Hepatocyte (in vitro differentiated cells): ENCODE measurements around the gene BCKDHB.

ENCODE experiments used
- CTCF ChIP-seq: fragments of 200-600 bp; sonication (generic); IDR thresholded peaks from 2 replicates; pipeline ENCODE4 v1.5.1; 2016; ENCODE audit warnings: antibody characterized with exemption, mild to moderate bottlenecking; ENCODE audit not compliant: poor library complexity
- EZH2phosphoT487 ChIP-seq: fragments of 200-600 bp; sonication (generic); IDR thresholded peaks from one replicate; pipeline ENCODE4 v1.6.1; 2018; ENCODE audit warnings: antibody characterized with exemption, mild to moderate bottlenecking, low read depth, moderate library complexity; ENCODE audit not compliant: unreplicated experiment, severe bottlenecking

GRCh38 chr6:80088637-80089036, 17.8 kb upstream of the BCKDHB start:
- TF ChIP-seq CTCF (no peak), EZH2phosphoT487 (no peak)
